Neural progenitor cell (in vitro differentiated cells): ENCODE data around the gene YBX2.

Experiments
- EZH2phosphoT487 ChIP-seq: fragments of 200-600 bp; sonication (generic); IDR thresholded peaks from 2 replicates; pipeline ENCODE4 v1.6.1; 2017; ENCODE audit warnings: antibody characterized with exemption
- TF ChIP-seq, protein P1 (sequence below): fragments of 200-600 bp; sonication (generic); IDR thresholded peaks from 2 replicates; pipeline ENCODE4 v1.5.1; 2017; ENCODE audit warnings: antibody characterized with exemption, mild to moderate bottlenecking

GRCh38 chr17:7318121-7318860 lies 23.9 kb upstream of the YBX2 start:
- no peak for TF ChIP-seq EZH2phosphoT487
- TF ChIP-seq, protein P1, sequence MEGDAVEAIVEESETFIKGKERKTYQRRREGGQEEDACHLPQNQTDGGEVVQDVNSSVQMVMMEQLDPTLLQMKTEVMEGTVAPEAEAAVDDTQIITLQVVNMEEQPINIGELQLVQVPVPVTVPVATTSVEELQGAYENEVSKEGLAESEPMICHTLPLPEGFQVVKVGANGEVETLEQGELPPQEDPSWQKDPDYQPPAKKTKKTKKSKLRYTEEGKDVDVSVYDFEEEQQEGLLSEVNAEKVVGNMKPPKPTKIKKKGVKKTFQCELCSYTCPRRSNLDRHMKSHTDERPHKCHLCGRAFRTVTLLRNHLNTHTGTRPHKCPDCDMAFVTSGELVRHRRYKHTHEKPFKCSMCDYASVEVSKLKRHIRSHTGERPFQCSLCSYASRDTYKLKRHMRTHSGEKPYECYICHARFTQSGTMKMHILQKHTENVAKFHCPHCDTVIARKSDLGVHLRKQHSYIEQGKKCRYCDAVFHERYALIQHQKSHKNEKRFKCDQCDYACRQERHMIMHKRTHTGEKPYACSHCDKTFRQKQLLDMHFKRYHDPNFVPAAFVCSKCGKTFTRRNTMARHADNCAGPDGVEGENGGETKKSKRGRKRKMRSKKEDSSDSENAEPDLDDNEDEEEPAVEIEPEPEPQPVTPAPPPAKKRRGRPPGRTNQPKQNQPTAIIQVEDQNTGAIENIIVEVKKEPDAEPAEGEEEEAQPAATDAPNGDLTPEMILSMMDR, result no peak
